Measurements from ENCODE around the gene LPAR2. TPM values are rescaled to one million over a fixed set of nuclear protein-coding genes. Genes with fewer than 3 reads are reported as not detected.
A peak's percentile ranks its signal among the peaks of the same experiment; 100 is the strongest.
"Not testable (repeated sequence)": the region's sequence is repeated elsewhere in the genome, so short reads cannot be mapped to it uniquely, and the experiment has no call there.

Gene LPAR2
- total and polyA plus RNA-seq, 10 of the 15 experiments (the other 5 are each of a cell fraction or from before 2014, with no cell fraction given) = 0.98 to 23.8 (median 10.2) TPM

- H3K27ac ChIP-seq (ENCODE audit: control insufficient read depth, insufficient read depth); H3K36me3 ChIP-seq (ENCODE audit: control insufficient read depth in 2 of 2, insufficient read depth in 2 of 2, low read length in 1 of 2); BruUV-seq (replicated peaks); RAD21 ChIA-PET (ENCODE audit: unreplicated experiment); H3K4me1 ChIP-seq (ENCODE audit: control insufficient read depth, insufficient read depth, low read length); H3K9me3 ChIP-seq (replicated peaks; ENCODE audit: control insufficient read depth, insufficient read depth, low read length); FAIRE-seq; H4K20me1 ChIP-seq (ENCODE audit: control insufficient read depth, insufficient read depth); H3K4me3 ChIP-seq; H3K4me2 ChIP-seq (ENCODE audit: control insufficient read depth, insufficient read depth); H3K27me3 ChIP-seq (replicated peaks in 1 of 2; ENCODE audit: control insufficient read depth in 2 of 2, insufficient read depth in 2 of 2, low read length in 1 of 2); H2AFZ ChIP-seq (ENCODE audit: control insufficient read depth, low read depth, low read length); in situ Hi-C loops (cut with MboI); H3K79me2 ChIP-seq (ENCODE audit: control insufficient read depth, insufficient read depth, low read length); ATAC-seq; H3K9ac ChIP-seq (ENCODE audit: control insufficient read depth, insufficient read depth, low read length); DNase-seq (ENCODE audit: low read depth, low spot score); intact Hi-C loops (cut with micrococcal nuclease; ENCODE audit: unreplicated experiment): not testable (repeated sequence)
- 93% methylated on average over 8 of the region's 8 CpGs for WGBS (ENCODE audit: insufficient coverage, insufficient replicate concordance, low lambda C conversion rate, missing lambda C conversion rate)
- ChIA-PET SMC1A (ENCODE audit: uncharacterized antibody, unreplicated experiment) (interaction anchor here (1.5 kb wide), 1 partner anchor 15 kb away, joined by 8 read pairs; no protein-coding TSS in a partner anchor), CTCF (interaction anchor here (1.2 to 2.2 kb wide), 4 partner anchors 9 to 74 kb away, joined by 3 to 7 read pairs (median 4); no protein-coding TSS in a partner anchor), POLR2A (interaction anchor here (0.8 to 1.0 kb wide), 2 partner anchors 10 to 59 kb away, joined by 3 read pairs; no protein-coding TSS in a partner anchor)
Observed at GRCh38 chr19:19606686-19607085, 21.3 kb downstream of the LPAR2 start.

GRCh38 chr19:19606021-19606420 lies 22.0 kb downstream of the LPAR2 start:
- Histone ChIP-seq H4K20me1 (ENCODE audit: control insufficient read depth, insufficient read depth) (no peaks in the 10 kb centered on the region), H3K27ac (ENCODE audit: control insufficient read depth, insufficient read depth) (peak overlapping the region; percentile 35; the same call in 1 of the 2 replicates), H3K9me3 (replicated peaks; ENCODE audit: control insufficient read depth, insufficient read depth, low read length) (no peaks in the 10 kb centered on the region), H3K36me3 (ENCODE audit: control insufficient read depth in 2 of 2, insufficient read depth in 2 of 2, low read length in 1 of 2) (peaks cover 0 to 3% of the 10 kb centered on the region in 2 experiments; a peak in 2 of 4 replicates), H3K79me2 (ENCODE audit: control insufficient read depth, insufficient read depth, low read length) (peaks cover 1% of the 10 kb centered on the region), H3K9ac (ENCODE audit: control insufficient read depth, insufficient read depth, low read length) (no peak overlapping the region), H3K4me3 (no peak overlapping the region), H2AFZ (ENCODE audit: control insufficient read depth, low read depth, low read length) (no peak overlapping the region), H3K4me1 (ENCODE audit: control insufficient read depth, insufficient read depth, low read length) (peaks cover 14% of the 10 kb centered on the region), H3K4me2 (ENCODE audit: control insufficient read depth, insufficient read depth) (no peak overlapping the region), H3K27me3 (replicated peaks in 1 of 2; ENCODE audit: control insufficient read depth in 2 of 2, insufficient read depth in 2 of 2, low read length in 1 of 2) (no peaks in the 10 kb centered on the region)
- WGBS (ENCODE audit: insufficient coverage, insufficient replicate concordance, low lambda C conversion rate, missing lambda C conversion rate) = 69% methylated on average over 1 of the region's 1 CpG
- no TSS peak for BruUV-seq (replicated peaks)
- POLR2A ChIA-PET = interaction anchor here (0.6 to 1.5 kb wide), 6 partner anchors 7 to 768 kb away, joined by 3 to 5 read pairs (median 4); no protein-coding TSS in a partner anchor
- TF ChIP-seq USF2 (IDR thresholded peaks at IDR 0.05; ENCODE audit: borderline replicate concordance, low read depth, low read length) = no peak
- peak; percentile 44; the same call in 1 of the 2 replicates for TF ChIP-seq JUNB (IDR thresholded peaks at IDR 0.05)
- 0 out of 2 replicates have a peak, but pooled peaks have one; percentile 40 for TF ChIP-seq ZBED1 (IDR thresholded peaks at IDR 0.05; ENCODE audit: borderline replicate concordance)
- TF ChIP-seq SIX5 (IDR thresholded peaks at IDR 0.05; ENCODE audit: low read depth, low read length, severe bottlenecking) = no peak
- TF ChIP-seq ETV6 (conservative IDR thresholded peaks at IDR 0.05 in 1 of 2, IDR thresholded peaks at IDR 0.05 in 1 of 2; ENCODE audit: borderline replicate concordance in 1 of 2, low read depth in 1 of 2) = peak in 1 of 2 experiments; percentile 28; a peak in 1 of 4 replicates
- TF ChIP-seq NBN (IDR thresholded peaks at IDR 0.05) = no peak
- no peak for TF ChIP-seq MTA3 (IDR thresholded peaks at IDR 0.05; ENCODE audit: borderline replicate concordance, low read length)
- DNase-seq (ENCODE audit: low read depth, low spot score) = no peak
- intact Hi-C loops (cut with micrococcal nuclease; ENCODE audit: unreplicated experiment) = no loop called here
- no peak for FAIRE-seq
- SMC1A ChIA-PET (ENCODE audit: uncharacterized antibody, unreplicated experiment) = interaction anchor here (0.7 to 2.0 kb wide), 2 partner anchors 15 to 74 kb away, joined by 4 to 5 read pairs; no protein-coding TSS in a partner anchor
- RAD21 ChIA-PET (ENCODE audit: unreplicated experiment) = interaction anchor here (0.8 to 1.8 kb wide), 3 partner anchors 11 to 74 kb away, joined by 3 to 5 read pairs (median 4); no protein-coding TSS in a partner anchor
- ATAC-seq = peak; percentile 64
- CTCF ChIA-PET = interaction anchor here (1.2 to 2.2 kb wide), 5 partner anchors 8 to 74 kb away, joined by 3 to 7 read pairs (median 4); no protein-coding TSS in a partner anchor
- in situ Hi-C loops (cut with MboI) = no loop called here

All from GM12878 (cell line).